IMR-90 (cell line): Measurements from ENCODE around the gene PPT2. TPM values are rescaled to one million over a fixed set of nuclear protein-coding genes. Genes with fewer than 3 reads are reported as not detected.

Experiments
- ATAC-seq: fragments of 200-7000 bp; cut with Tn5 transposase; 2 replicates; pipeline ENCODE4 v1.9.1; 2020; ENCODE audit warnings: low read depth, mild to moderate bottlenecking, moderate library complexity
- BruUV-seq: library from RNA; stranded (reverse); fragments of 400-500 nt; replicated peaks from 2 replicates; lab custom pipeline; 2021; lab: Mats Ljungman, UMichigan
- CTCF ChIA-PET: fragments of 300-600 bp; formaldehyde crosslinking; extraction: SDS; loops from one replicate; lab custom pipeline; 2021; ENCODE audit warnings: antibody characterized with exemption; lab: Yijun Ruan, JAX
- POLR2A ChIA-PET: fragments of 300-600 bp; sonication (Branson Sonifier 250); formaldehyde crosslinking; loops from one replicate; lab custom pipeline; 2022; ENCODE audit warnings: antibody characterized with exemption; ENCODE audit not compliant: unreplicated experiment; lab: Charles Lee
- DNase-seq: peaks from one replicate; pipeline ENCODE4 v3.0.0; 2013
- H2AFZ ChIP-seq: replicated peaks from 2 replicates; pipeline ENCODE3; 2013; ENCODE audit warnings: low read length, mild to moderate bottlenecking; ENCODE audit not compliant: poor library complexity
- H2AK5ac ChIP-seq: 2 replicates; pipeline ENCODE4 v1.6.1; 2013; ENCODE audit warnings: low read depth, low read length, inconsistent platforms
- H2AK9ac ChIP-seq: replicated peaks from 2 replicates; pipeline ENCODE3; 2013; ENCODE audit warnings: mild to moderate bottlenecking, low read depth, low read length, moderate library complexity; ENCODE audit not compliant: poor library complexity
- H2BK120ac ChIP-seq: 2 replicates; pipeline ENCODE4 v1.6.1; 2013; ENCODE audit warnings: low read depth, low read length, inconsistent platforms
- H2BK15ac ChIP-seq: 3 replicates; pipeline ENCODE4 v1.6.1; 2013; ENCODE audit warnings: low read depth, low read length, inconsistent platforms
- H2BK20ac ChIP-seq: 2 replicates; pipeline ENCODE4 v1.6.1; 2013; ENCODE audit warnings: low read depth, mild to moderate bottlenecking, inconsistent platforms, low read length, moderate library complexity
- H2BK5ac ChIP-seq: 2 replicates; pipeline ENCODE4 v1.6.1; 2013; ENCODE audit warnings: mild to moderate bottlenecking, low read depth, low read length, inconsistent platforms; ENCODE audit not compliant: poor library complexity, severe bottlenecking
- H3K14ac ChIP-seq: replicated peaks from 2 replicates; pipeline ENCODE4 v1.6.1; 2013; ENCODE audit warnings: low read depth, low read length, inconsistent platforms
- H3K18ac ChIP-seq: 2 replicates; pipeline ENCODE4 v1.6.1; 2013; ENCODE audit warnings: low read depth, low read length, control low read depth
- H3K23ac ChIP-seq: 2 replicates; pipeline ENCODE4 v1.6.1; 2013; ENCODE audit warnings: low read depth, low read length, inconsistent platforms
- H3K27ac ChIP-seq: 2 replicates; pipeline ENCODE4 v1.5.1; 2013; ENCODE audit warnings: mild to moderate bottlenecking, control low read depth, low read length; ENCODE audit not compliant: insufficient read depth
- H3K27me3 ChIP-seq: 2 replicates; pipeline ENCODE4 v1.6.1; 2013; ENCODE audit warnings: low read length; ENCODE audit not compliant: control insufficient read depth, insufficient read depth
- H3K36me3 ChIP-seq: 2 replicates; pipeline ENCODE4 v1.6.1; 2013; ENCODE audit warnings: low read length, mixed read lengths; ENCODE audit not compliant: control insufficient read depth, insufficient read depth
- H3K4ac ChIP-seq: 2 replicates; pipeline ENCODE4 v1.6.1; 2013; ENCODE audit warnings: low read depth, low read length, inconsistent platforms
- H3K4me1 ChIP-seq: 2 replicates; pipeline ENCODE4 v1.6.1; 2013; ENCODE audit warnings: low read length, mixed read lengths; ENCODE audit not compliant: control insufficient read depth, insufficient read depth
- H3K4me2 ChIP-seq: 2 replicates; pipeline ENCODE4 v1.6.1; 2013; ENCODE audit warnings: low read depth, mild to moderate bottlenecking, control low read depth, low read length, moderate library complexity
- H3K4me3 ChIP-seq: 2 replicates; pipeline ENCODE4 v1.5.1; 2013; ENCODE audit warnings: low read depth, mild to moderate bottlenecking, control low read depth, low read length, moderate library complexity; ENCODE audit not compliant: insufficient read depth
- H3K56ac ChIP-seq: 2 replicates; pipeline ENCODE4 v1.6.1; 2013; ENCODE audit warnings: low read length, inconsistent platforms; ENCODE audit not compliant: insufficient read depth; ENCODE audit errors: extremely low read depth
- H3K79me1 ChIP-seq, 2 experiments: 2 replicates each; pipeline ENCODE4 v1.6.1; 2013; ENCODE audit warnings: low read length in 2 of 2, inconsistent platforms in 1 of 2, low read depth in 1 of 2
- H3K9ac ChIP-seq: 2 replicates; pipeline ENCODE4 v1.6.1; 2013; ENCODE audit warnings: low read depth, low read length, control low read depth
- H3K9me1 ChIP-seq: 2 replicates; pipeline ENCODE4 v1.6.1; 2013; ENCODE audit warnings: low read length, inconsistent platforms; ENCODE audit not compliant: insufficient read depth
- H3K9me3 ChIP-seq: 2 replicates; pipeline ENCODE4 v1.6.1; 2013; ENCODE audit warnings: low read length; ENCODE audit not compliant: control insufficient read depth, insufficient read depth
- H4K20me1 ChIP-seq: 2 replicates; pipeline ENCODE4 v1.6.1; 2013; ENCODE audit warnings: low read length, inconsistent platforms; ENCODE audit not compliant: insufficient read depth
- H4K5ac ChIP-seq: 2 replicates; pipeline ENCODE4 v1.6.1; 2013; ENCODE audit warnings: mild to moderate bottlenecking, low read depth, low read length, control low read depth
- H4K8ac ChIP-seq, 2 experiments: 2 replicates each; pipeline ENCODE4 v1.6.1; 2013; ENCODE audit warnings: low read depth in 2 of 2, low read length in 2 of 2, control low read depth in 1 of 2, inconsistent platforms in 1 of 2
- H4K91ac ChIP-seq: 2 replicates; pipeline ENCODE4 v1.6.1; 2013; ENCODE audit warnings: low read depth, low read length, inconsistent platforms; ENCODE audit not compliant: insufficient read depth
- CEBPB ChIP-seq: IDR thresholded peaks from 2 replicates; pipeline ENCODE4 v1.6.1; 2012; ENCODE audit warnings: low read depth, low read length, improper control_type of control experiment
- ELK1 ChIP-seq: fragments of 150-350 bp; IDR thresholded peaks from 2 replicates; pipeline ENCODE4 v1.6.1; 2016; ENCODE audit warnings: low read depth, mild to moderate bottlenecking, low read length, moderate library complexity, borderline replicate concordance
- MXI1 ChIP-seq: IDR thresholded peaks from 2 replicates; pipeline ENCODE4 v1.6.1; 2012; ENCODE audit warnings: low read depth, mild to moderate bottlenecking, low read length, moderate library complexity, borderline replicate concordance
- WGBS, 2 experiments: methylation state at CpG; one replicate each; pipeline versions ENCODE4 v1.1.5 to v1.1.7; 2013; ENCODE audit warnings: missing lambda C conversion rate in 2 of 2; ENCODE audit not compliant: insufficient read length in 1 of 2; ENCODE audit errors: extremely low coverage in 2 of 2; 5-methylcytosine and 5-hydroxymethylcytosine counted together
- dilution Hi-C: fragments of 300-500 bp; cut with HindIII; formaldehyde crosslinking; loops from one replicate; pipeline ENCODE4 v1.14.3; 2018; ENCODE audit warnings: low sequenced_read_pairs; ENCODE audit not compliant: unreplicated experiment
- in situ Hi-C: fragments of 300-500 bp; cut with MboI; formaldehyde crosslinking; loops from 3 replicates; pipeline ENCODE4 v1.14.3; 2019; ENCODE audit warnings: low sequenced_read_pairs, inconsistent platforms, mixed read lengths
- intact Hi-C: fragments of 100-400 bp; cut with micrococcal nuclease; formaldehyde crosslinking; loops from 2 replicates; pipeline ENCODE4 v1.10.0; 2022
- polyA plus RNA-seq, 3 experiments: library from polyadenylated mRNA; depleted of rRNA; stranded (reverse); fragments of >200 nt; gene quantifications; 2 replicates each; pipeline ENCODE4 v1.2.3, GENCODE V29; 2012; ENCODE audit warnings: low replicate concordance in 1 of 3
- total RNA-seq: library from RNA; depleted of rRNA; stranded (reverse); fragments of >200 nt; gene quantifications from 2 replicates; pipeline ENCODE4 v1.2.3, GENCODE V29; 2012
- TF ChIP-seq, protein P1 (sequence below): fragments of 150-350 bp; IDR thresholded peaks from 2 replicates; pipeline ENCODE4 v1.6.1; 2017; ENCODE audit warnings: mild to moderate bottlenecking, antibody characterized with exemption, low read length, low read depth

Gene PPT2
- total and polyA plus RNA-seq, 2 of the 4 experiments (the other 2 are of a cell fraction), result 3.2 to 16.2 TPM

DNA sequence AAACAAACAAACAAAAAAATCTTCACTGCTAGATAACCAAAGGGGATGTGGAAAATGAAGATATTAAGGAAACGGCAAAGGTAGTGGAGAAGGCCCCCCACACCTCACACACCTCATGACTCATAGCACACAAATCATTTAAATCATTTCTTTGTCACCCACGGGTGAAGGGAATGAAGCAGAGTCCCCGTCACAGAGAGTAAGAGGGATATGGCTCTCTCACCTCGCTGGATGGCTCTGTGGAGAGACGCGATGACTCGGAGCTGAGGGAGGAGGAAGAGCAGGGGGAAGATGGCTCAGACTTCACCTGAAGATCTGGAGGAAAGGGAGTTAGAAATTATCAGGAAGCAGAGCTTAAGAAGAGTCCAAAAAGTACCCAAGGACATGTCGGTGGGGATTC, 27.1 kb upstream of the PPT2 start:
- H2BK20ac ChIP-seq, result no peak overlapping the region
- peak overlapping the region; percentile 1 for H2AK9ac ChIP-seq
- H2BK5ac ChIP-seq, result no peak overlapping the region
- H3K27me3 ChIP-seq, result no peaks in the 10 kb centered on the region
- peaks cover 11% of the 10 kb centered on the region; the same call in 1 of the 2 replicates for H3K36me3 ChIP-seq
- intact Hi-C loops (no loop called here), in situ Hi-C loops (no loop called here), dilution Hi-C loops (no loop called here)
- no peak overlapping the region for H3K18ac ChIP-seq
- ATAC-seq, result no peak
- WGBS, 2 experiments, result 70% methylated on average over 3 of the region's 8 CpGs; no CpG with 5 or more reads in 1 of the 2 experiments
- H3K4me2 ChIP-seq, result peak overlapping the region; percentile 95
- peaks cover 8% of the 10 kb centered on the region for H3K4me1 ChIP-seq
- H3K9ac ChIP-seq, result peak overlapping the region; percentile 96
- H3K9me3 ChIP-seq, result no peaks in the 10 kb centered on the region
- ChIA-PET POLR2A (no interaction called here), CTCF (interaction anchor here (1.2 kb wide), 1 partner anchor 34 kb away, joined by 4 read pairs; no protein-coding TSS in a partner anchor)
- H4K91ac ChIP-seq, result no peak overlapping the region
- H3K23ac ChIP-seq, result peak overlapping the region; percentile 29
- H2BK120ac ChIP-seq, result no peak overlapping the region
- H3K14ac ChIP-seq, result no peak overlapping the region
- no peak overlapping the region for H3K4ac ChIP-seq
- peaks cover 10% of the 10 kb centered on the region; the same call in 1 of the 2 replicates for H3K9me1 ChIP-seq
- H3K4me3 ChIP-seq, result peak overlapping the region; percentile 81
- H2AK5ac ChIP-seq, result peak overlapping the region; percentile 49; the same call in 1 of the 2 replicates
- H2AFZ ChIP-seq, result peak overlapping the region; percentile 56
- H4K20me1 ChIP-seq, result no peaks in the 10 kb centered on the region; the same call in 1 of the 2 replicates
- no peak overlapping the region for H4K5ac ChIP-seq
- peak overlapping the region; percentile 13; the same call in 1 of the 2 replicates for H3K27ac ChIP-seq
- H3K79me1 ChIP-seq, result peaks cover 31 to 55% of the 10 kb centered on the region in 2 experiments
- H4K8ac ChIP-seq, result peak overlapping the region in 1 of 2 experiments; percentile 32; a peak in 2 of 4 replicates
- BruUV-seq, result TSS peak; percentile 62
- no peak overlapping the region for H2BK15ac ChIP-seq
- TF ChIP-seq CEBPB (no peak), ELK1 (no peak), MXI1 (no peak)
- TF ChIP-seq, protein P1, sequence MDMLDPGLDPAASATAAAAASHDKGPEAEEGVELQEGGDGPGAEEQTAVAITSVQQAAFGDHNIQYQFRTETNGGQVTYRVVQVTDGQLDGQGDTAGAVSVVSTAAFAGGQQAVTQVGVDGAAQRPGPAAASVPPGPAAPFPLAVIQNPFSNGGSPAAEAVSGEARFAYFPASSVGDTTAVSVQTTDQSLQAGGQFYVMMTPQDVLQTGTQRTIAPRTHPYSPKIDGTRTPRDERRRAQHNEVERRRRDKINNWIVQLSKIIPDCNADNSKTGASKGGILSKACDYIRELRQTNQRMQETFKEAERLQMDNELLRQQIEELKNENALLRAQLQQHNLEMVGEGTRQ, result no peak
- DNase-seq, result no peak
- H3K56ac ChIP-seq, result no peak overlapping the region
